Forelimb muscle (tissue), 1 donor: Measurements from ENCODE around the gene SH3BP5. TPM values are rescaled to one million over a fixed set of nuclear protein-coding genes. Genes with fewer than 3 reads are reported as not detected.

Experiments used
- DNase-seq: peaks from one replicate; pipeline ENCODE4 v3.0.0-alpha.2; 2013; ENCODE audit warnings: low read depth
- polyA plus RNA-seq: library from polyadenylated mRNA; unstranded; fragments of 120-200 nt; gene quantifications from one replicate; pipeline ENCODE4 v1.2.1, GENCODE V29; 2013; ENCODE audit not compliant: insufficient read length

SH3BP5 gene
- polyA plus RNA-seq, 1 donor = 24.9 TPM

- no peak for DNase-seq
These were observed 33.4 kb downstream of the SH3BP5 start for GRCh38 chr3:15299036-15299435.

- DNase-seq = no peak
These were observed 33.9 kb downstream of the SH3BP5 start for GRCh38 chr3:15298504-15298903.

- DNase-seq = no peak
These were observed 34.6 kb downstream of the SH3BP5 start for GRCh38 chr3:15297608-15298350.

DNA sequence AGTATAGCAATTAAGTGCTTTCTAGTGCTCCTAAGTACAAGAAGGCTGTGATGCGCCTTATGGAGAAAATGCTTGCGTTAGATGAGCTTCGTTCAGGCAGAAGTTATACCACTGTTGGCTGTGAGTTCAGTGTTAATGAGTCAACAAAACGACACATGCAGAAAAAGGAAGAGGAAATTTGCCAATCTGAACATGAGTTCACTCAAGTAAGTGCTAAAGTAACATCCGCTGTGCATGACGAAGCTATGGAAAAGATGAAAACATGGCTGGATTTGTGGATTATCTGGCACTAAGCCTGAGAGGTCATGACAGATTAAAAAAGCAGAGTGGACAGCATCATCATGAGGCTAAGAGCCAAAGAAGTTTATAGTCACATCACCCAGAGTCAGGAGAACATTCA is 36.9 kb downstream of the SH3BP5 start:
- DNase-seq = no peak

GRCh38 chr3:15294929-15295328 is 37.5 kb downstream of the SH3BP5 start:
- DNase-seq = no peak

DNA sequence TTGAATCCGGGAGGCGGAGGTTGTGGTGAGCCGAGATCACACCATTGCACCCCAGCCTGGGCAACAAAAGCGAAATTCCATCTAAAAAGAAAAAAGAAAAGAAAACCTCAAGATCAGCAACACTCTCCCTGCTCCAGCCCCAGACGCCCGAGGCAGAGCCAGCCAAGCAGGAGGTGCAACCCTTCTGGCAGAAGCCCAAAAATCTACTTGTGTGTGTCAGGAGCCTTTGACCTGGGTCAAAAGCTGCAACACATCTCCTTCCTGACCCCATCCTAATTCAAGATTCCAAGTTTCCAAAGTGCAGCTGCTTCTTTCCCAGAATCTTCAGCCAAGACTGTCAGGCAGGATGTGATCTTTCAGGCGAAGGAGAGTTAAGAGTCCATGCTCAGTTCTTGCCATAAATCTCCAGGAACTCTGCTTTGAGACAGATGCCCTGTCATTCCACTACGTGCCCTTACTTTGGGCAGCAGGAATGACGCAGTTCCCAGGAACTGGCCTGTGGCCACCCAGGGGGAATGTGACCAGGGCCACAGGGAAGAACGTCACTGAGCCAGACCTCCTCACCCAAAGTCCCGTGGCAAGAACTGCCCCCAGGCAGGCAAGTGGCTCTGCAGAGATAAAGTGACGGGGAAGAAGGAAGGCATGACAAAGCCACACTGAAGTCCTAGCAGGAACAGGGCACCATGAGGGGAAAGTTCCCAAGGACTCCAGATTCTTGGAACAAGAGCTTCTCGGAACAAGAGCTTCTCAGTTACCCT is 39.4 kb downstream of the SH3BP5 start:
- DNase-seq = no peak

GRCh38 chr3:15291589-15292541 is 40.5 kb downstream of the SH3BP5 start:
- no peak for DNase-seq

GRCh38 chr3:15290736-15291135 is 41.6 kb downstream of the SH3BP5 start:
- no peak for DNase-seq

DNA sequence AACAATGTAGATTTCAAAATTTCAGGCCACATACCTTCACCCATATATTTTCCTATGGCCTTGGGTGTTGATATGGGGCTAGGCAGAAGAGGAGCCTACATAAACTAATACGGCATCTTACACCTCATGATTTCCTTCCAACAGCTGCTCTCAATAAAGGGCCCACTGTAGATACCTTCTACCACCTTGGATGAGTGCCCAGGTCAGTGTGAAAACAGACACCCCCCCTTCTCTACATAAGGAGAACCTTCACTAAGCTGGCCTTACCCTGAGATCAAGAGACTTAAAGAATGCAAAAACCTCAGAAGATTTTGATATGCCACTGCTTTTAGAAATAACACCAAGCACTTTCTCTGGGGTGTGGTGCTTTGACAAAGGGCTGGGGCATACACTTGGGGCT is 42.7 kb downstream of the SH3BP5 start:
- DNase-seq = no peak

GRCh38 chr3:15288331-15289035 is 43.9 kb downstream of the SH3BP5 start:
- no peak for DNase-seq

DNA sequence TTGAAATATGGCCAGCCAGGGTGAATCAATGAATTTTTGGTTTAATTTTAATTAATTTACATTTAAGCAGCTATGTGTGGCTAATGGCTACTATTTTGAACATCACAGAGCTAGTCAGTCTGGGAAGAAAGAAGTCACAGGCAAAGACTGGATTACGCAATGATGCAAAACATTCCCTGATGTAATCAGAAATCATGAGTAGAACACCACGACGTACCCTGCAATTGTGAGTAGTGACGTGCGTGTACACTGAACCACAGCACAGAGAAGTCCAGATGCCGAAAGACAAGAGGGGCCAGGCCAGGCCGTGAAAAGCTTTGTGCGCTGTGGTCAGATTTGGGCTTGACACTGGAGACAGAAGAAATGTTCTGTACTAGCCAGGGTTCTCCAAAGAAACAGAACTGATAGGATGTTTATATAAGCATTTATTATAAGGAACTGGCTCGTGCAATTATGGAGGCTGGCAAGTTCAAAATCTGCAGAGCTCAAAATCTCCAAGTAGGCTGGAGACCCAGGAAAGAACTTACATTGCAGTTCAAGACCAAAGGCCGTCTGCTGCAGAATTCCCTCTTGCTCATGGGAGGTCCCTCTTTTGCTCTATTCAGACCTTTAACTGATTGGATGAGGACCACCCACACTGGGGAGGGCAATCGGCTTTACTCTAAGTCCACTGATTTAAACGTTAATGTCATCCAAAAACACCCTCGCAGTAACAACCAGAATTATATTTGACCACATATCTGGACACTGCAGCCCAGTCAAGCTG is 44.6 kb downstream of the SH3BP5 start:
- no peak for DNase-seq

DNA sequence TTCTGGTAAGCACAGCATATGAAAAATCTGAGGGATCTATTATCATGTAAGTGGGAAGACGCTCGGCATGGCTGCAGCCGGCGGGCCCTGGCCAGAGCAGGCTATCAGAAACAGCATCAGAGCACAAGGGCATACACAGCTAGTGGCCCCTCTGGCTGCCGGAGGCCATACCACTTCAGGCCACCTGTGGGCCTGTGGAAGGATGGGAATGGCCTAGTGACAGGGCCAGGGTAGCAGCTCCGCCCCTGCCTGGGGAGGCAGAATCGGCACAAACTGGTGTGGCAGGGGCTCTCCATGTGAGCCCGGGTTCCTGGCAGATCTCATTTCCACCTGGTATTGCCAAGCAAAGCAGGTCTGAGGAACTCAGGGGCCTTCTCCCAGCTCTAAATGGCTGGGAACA is 46.4 kb downstream of the SH3BP5 start:
- no peak for DNase-seq

DNA sequence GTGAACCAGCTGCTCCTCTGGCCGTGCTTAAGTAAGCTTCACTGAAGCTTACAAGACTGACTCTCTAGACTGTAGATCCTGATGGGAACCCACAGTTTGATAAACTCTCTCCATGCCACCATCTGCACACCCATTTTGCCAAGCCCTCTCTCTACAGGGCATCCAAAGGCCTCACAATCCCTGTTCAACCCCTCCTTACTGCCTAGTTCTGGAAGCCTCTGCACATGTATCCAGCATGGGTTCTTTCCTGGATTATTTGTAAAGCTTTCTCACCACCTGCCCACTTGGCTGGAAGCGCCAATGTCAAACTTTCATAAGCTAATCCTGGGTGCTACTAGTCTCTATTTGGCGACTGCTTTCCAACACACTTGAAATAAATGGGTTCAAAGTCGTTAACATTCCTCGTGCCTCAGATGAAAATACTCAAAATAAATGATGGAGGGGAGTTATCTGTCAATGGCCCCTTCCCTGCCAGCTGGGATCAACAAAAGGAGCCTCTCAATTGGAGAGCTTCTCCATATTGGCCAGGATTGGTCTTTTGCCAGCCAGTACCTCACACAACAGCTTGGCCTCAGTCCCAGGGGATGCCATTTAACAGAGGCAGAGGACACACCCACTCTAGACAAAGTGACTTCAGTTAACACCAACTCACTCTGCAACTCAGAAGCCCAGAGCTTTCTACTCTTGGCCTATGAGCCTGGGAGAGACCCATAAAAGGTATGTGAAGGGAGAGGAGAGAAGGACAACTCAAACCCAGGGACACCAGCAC is 48.1 kb downstream of the SH3BP5 start:
- DNase-seq = no peak

GRCh38 chr3:15283702-15284101 is 48.7 kb downstream of the SH3BP5 start:
- DNase-seq = no peak

DNA sequence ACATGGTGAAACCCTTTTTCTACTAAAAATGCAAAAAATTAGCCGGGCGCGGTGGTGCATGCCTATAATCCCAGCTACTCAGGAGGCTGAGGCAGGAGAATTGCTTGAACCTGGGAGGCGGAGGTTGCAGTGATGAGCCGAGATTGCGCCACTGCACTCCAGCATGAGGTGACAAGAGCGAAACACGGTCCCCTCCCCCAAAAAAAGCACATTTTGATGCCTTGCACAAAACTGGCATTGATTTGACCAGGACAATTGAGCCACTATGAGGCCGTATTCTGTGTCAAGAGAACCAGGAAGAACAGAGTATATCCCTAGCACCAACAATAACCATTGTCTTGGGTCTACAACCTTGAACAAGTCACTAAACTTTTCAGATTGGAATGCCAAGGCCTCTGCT is 50.6 kb downstream of the SH3BP5 start:
- DNase-seq = no peak

DNA sequence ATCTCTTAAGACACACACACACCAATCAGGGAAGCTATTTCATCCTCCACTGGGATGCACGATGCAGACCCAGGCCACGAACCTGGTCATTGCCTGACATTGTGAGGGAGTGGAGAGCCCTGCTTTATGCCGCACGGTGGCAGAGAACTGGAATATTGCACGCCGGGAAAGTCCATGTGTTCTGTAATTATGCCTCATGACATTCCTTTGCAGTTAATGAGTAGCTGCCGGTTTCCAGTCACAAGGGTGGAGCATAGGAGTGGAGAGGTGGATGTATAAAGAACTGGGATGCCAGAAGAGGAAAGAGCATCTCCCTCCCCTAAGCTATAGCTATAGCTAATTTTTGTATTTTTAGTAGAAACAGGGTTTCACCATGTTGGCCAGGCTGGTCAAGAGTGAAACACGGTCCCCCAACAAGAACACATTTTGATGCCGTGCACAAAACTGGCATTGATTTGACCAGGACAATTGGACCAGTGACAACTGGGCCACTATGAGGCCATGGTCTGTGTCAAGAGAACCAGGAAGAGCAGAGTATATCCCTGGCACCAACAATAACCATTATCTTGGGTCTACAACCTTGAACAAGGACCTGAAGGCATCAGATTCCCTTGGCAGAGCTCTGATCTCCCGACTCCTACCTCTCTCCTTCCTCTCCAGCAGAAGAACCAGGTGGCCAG is 51.4 kb downstream of the SH3BP5 start:
- no peak for DNase-seq

DNA sequence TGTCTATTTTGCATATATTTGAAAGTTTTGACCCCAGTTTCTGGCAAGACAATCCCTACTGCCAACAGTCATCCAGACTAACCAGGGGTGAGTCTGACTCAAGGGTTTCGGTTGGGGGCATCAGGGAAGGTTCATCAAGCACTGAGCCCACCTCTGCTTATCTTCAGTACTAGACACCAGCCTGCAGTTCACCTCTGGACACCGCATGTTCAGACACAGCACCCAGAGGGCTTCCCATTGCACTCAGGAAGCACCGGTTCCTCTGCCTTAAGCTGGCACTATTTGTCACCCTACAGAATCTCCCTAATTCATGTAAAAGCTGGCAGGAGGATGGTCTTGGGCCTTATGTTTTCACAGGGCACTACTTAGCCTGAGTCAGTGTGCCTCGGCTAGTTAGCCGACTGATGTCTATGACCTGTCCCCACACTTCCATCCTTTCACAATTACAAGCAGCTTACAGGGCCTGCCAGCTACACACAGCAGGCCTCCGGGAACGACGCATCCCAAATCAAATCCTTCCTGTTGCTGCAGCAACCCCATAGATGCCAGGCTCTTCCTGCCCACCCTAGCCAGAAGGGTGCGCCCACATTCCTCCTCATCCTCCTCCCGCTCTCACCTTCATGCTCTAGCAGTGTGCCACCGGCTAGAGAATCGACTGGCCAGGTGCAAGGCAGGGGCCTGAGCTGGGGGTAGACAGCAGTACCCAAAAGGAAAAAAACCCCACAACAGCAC is 52.5 kb downstream of the SH3BP5 start:
- no peak for DNase-seq

GRCh38 chr3:15279205-15279604 is 53.2 kb downstream of the SH3BP5 start:
- DNase-seq = no peak
